ENCODE measurements around the gene TMEM161A.

The TMEM161A gene

GRCh38 chr19:19071897-19072296 lies 66.4 kb downstream of the TMEM161A start:
- no peak for TF ChIP-seq Cebpa-rat (IDR thresholded peaks at IDR 0.05)
- Histone ChIP-seq H3K27ac (peak overlapping the region in 2 of 11 experiments; percentile 11 to 24; a peak in 2 of 22 replicates), H3K4me1 (peaks cover 32 to 68% (median 55%) of the 10 kb centered on the region in 10 experiments), H4K20me1 (no peaks in the 10 kb centered on the region), H3K9ac (peak overlapping the region in 2 of 11 experiments; percentile 6 to 32; a peak in 2 of 22 replicates), H3K36me3 (peaks cover 0 to 48% (median 21%) of the 10 kb centered on the region in 11 experiments; a peak in 12 of 22 replicates), H3K9me3 (replicated peaks in 1 of 11) (no peaks in the 10 kb centered on the region), H3K4me2 (peak overlapping the region in 7 of 11 experiments; percentile 16 to 54 (median 26); a peak in 7 of 22 replicates), H3K27me3 (no peaks in the 10 kb centered on the region), H3K4me3 (no peak overlapping the region)
